ENCODE data around the gene TACC3. TPM values are rescaled to one million over a fixed set of nuclear protein-coding genes. Genes with fewer than 3 reads are reported as not detected.

Gene TACC3
- total RNA-seq, 3 donors from 2014 or later: 12.0 to 30.2 (median 12.7) TPM

- H3K9me3 ChIP-seq: peaks cover 8% of the 10 kb centered on the region
- no peak for ATAC-seq
- no peak for DNase-seq
- intact Hi-C loops (cut with DNase I, micrococcal nuclease): no loop called here
- H3K36me3 ChIP-seq (ENCODE audit: low read depth): no peaks in the 10 kb centered on the region
- TF ChIP-seq CTCF (IDR thresholded peaks at IDR 0.05): no peak
- H3K4me3 ChIP-seq: no peak overlapping the region
- H3K4me1 ChIP-seq (ENCODE audit: low read depth): no peaks in the 10 kb centered on the region
Observed at GRCh38 chr4:1736812-1737211, 15.5 kb downstream of the TACC3 start.

GRCh38 chr4:1737666-1738065, 16.3 kb downstream of the TACC3 start:
- intact Hi-C loops (cut with DNase I, micrococcal nuclease): no loop called here
- DNase-seq (no peak), ATAC-seq (no peak)
- no peak for TF ChIP-seq CTCF (IDR thresholded peaks at IDR 0.05)
- Histone ChIP-seq H3K4me3 (no peak overlapping the region), H3K36me3 (ENCODE audit: low read depth) (no peaks in the 10 kb centered on the region), H3K4me1 (ENCODE audit: low read depth) (no peaks in the 10 kb centered on the region), H3K9me3 (peaks cover 8% of the 10 kb centered on the region)

- no peak for TF ChIP-seq CTCF (IDR thresholded peaks at IDR 0.05)
- no peak overlapping the region for H3K4me3 ChIP-seq
- no peaks in the 10 kb centered on the region for H3K36me3 ChIP-seq (ENCODE audit: low read depth)
- ATAC-seq (no peak), DNase-seq (no peak)
- peaks cover 8% of the 10 kb centered on the region for H3K9me3 ChIP-seq
- H3K4me1 ChIP-seq (ENCODE audit: low read depth): no peaks in the 10 kb centered on the region
- intact Hi-C loops (cut with DNase I, micrococcal nuclease): no loop called here
Observed at GRCh38 chr4:1738410-1738809, 17.1 kb downstream of the TACC3 start.

GRCh38 chr4:1739358-1739757, 18.0 kb downstream of the TACC3 start:
- peaks cover 8% of the 10 kb centered on the region for H3K9me3 ChIP-seq
- no peak for TF ChIP-seq CTCF (IDR thresholded peaks at IDR 0.05)
- DNase-seq (no peak), ATAC-seq (no peak)
- no peaks in the 10 kb centered on the region for H3K4me1 ChIP-seq (ENCODE audit: low read depth)
- no peaks in the 10 kb centered on the region for H3K36me3 ChIP-seq (ENCODE audit: low read depth)
- intact Hi-C loops (cut with DNase I, micrococcal nuclease): no loop called here
- no peak overlapping the region for H3K4me3 ChIP-seq

GRCh38 chr4:1740021-1740545, 18.8 kb downstream of the TACC3 start:
- ATAC-seq: no peak
- intact Hi-C loops (cut with DNase I, micrococcal nuclease): loop anchor here in 1 of 2 donors (10.0 kb wide), 1 partner anchor 165 kb away; no protein-coding TSS in a partner anchor
- no peak for TF ChIP-seq CTCF (IDR thresholded peaks at IDR 0.05)
- Histone ChIP-seq H3K9me3 (peaks cover 8% of the 10 kb centered on the region), H3K36me3 (ENCODE audit: low read depth) (no peaks in the 10 kb centered on the region), H3K4me3 (no peak overlapping the region), H3K4me1 (ENCODE audit: low read depth) (no peaks in the 10 kb centered on the region)
- DNase-seq: no peak

GRCh38 chr4:1741208-1741607, 19.9 kb downstream of the TACC3 start:
- H3K4me1 ChIP-seq (ENCODE audit: low read depth): no peaks in the 10 kb centered on the region
- H3K9me3 ChIP-seq: peaks cover 8% of the 10 kb centered on the region
- no peak for TF ChIP-seq CTCF (IDR thresholded peaks at IDR 0.05)
- ATAC-seq (no peak), DNase-seq (no peak)
- intact Hi-C loops (cut with DNase I, micrococcal nuclease): loop anchor here in 1 of 2 donors (10.0 kb wide), 1 partner anchor 164 kb away; no protein-coding TSS in a partner anchor
- H3K36me3 ChIP-seq (ENCODE audit: low read depth): no peaks in the 10 kb centered on the region
- no peak overlapping the region for H3K4me3 ChIP-seq

All from mucosa of descending colon (tissue), 3 donors.